Smooth muscle cell (in vitro differentiated cells): Measurements from ENCODE around the gene GAGE10. TPM values are rescaled to one million over a fixed set of nuclear protein-coding genes. Genes with fewer than 3 reads are reported as not detected.

ENCODE experiments used
- DNase-seq: peaks from one replicate; lab custom pipeline; 2025; ENCODE audit not compliant: unreplicated experiment; lab: John Stamatoyannopoulos, UW
- H2AFZ ChIP-seq: fragments of 200-600 bp; sonication (generic); 2 replicates; pipeline ENCODE4 v1.6.0; 2016; ENCODE audit warnings: antibody characterized with exemption, low read depth, mild to moderate bottlenecking
- H3F3A ChIP-seq: fragments of 200-600 bp; sonication (generic); 2 replicates; pipeline ENCODE4 v1.6.0; 2017; ENCODE audit warnings: antibody characterized with exemption, low read depth
- H3K27ac ChIP-seq: fragments of 200-600 bp; sonication (generic); 2 replicates; pipeline ENCODE4 v1.5.1; 2016; ENCODE audit warnings: low read depth, mild to moderate bottlenecking
- H3K27me3 ChIP-seq: fragments of 200-600 bp; sonication (generic); 2 replicates; pipeline ENCODE4 v1.6.1; 2016; ENCODE audit warnings: low read depth, mild to moderate bottlenecking
- H3K36me3 ChIP-seq: fragments of 200-600 bp; sonication (generic); 2 replicates; pipeline ENCODE4 v1.5.1; 2016; ENCODE audit warnings: low read depth
- H3K4me1 ChIP-seq: fragments of 200-600 bp; sonication (generic); 2 replicates; pipeline ENCODE4 v1.5.1; 2016; ENCODE audit warnings: low read depth
- H3K4me2 ChIP-seq: fragments of 200-600 bp; sonication (generic); 2 replicates; pipeline ENCODE4 v1.6.0; 2016; ENCODE audit warnings: mild to moderate bottlenecking
- H3K4me3 ChIP-seq: fragments of 200-600 bp; sonication (generic); 2 replicates; pipeline ENCODE4 v1.5.1; 2016; ENCODE audit warnings: mild to moderate bottlenecking
- H3K79me2 ChIP-seq: fragments of 200-600 bp; sonication (generic); 2 replicates; pipeline ENCODE4 v1.6.0; 2016; ENCODE audit warnings: low read depth, mild to moderate bottlenecking
- H3K9ac ChIP-seq: fragments of 200-600 bp; sonication (generic); 2 replicates; pipeline ENCODE4 v1.6.0; 2016; ENCODE audit warnings: low read depth
- H3K9me3 ChIP-seq: fragments of 200-600 bp; sonication (generic); replicated peaks from 2 replicates; pipeline ENCODE4 v1.5.1; 2016; ENCODE audit warnings: low read depth
- H4K20me1 ChIP-seq: fragments of 200-600 bp; sonication (generic); 2 replicates; pipeline ENCODE4 v1.6.0; 2016; ENCODE audit warnings: low read depth
- CTCF ChIP-seq: fragments of 200-600 bp; sonication (generic); IDR thresholded peaks from 2 replicates; pipeline ENCODE4 v1.5.1; 2017; ENCODE audit warnings: borderline replicate concordance, mild to moderate bottlenecking, antibody characterized with exemption; ENCODE audit not compliant: insufficient read depth, poor library complexity, severe bottlenecking
- WGBS: methylation state at CpG from one replicate; pipeline ENCODE4 v1.1.7; 2016; ENCODE audit warnings: low lambda C conversion rate; 5-methylcytosine and 5-hydroxymethylcytosine counted together
- polyA plus RNA-seq: library from polyadenylated mRNA; unstranded; fragments of >200 nt; fragmentation: Nextera tagmentation; extraction: Ambion mirVana; gene quantifications from 2 replicates; pipeline ENCODE4 v1.2.1, GENCODE V29; 2016
- total RNA-seq: library from RNA; depleted of rRNA; stranded (reverse); fragments of >200 nt; gene quantifications from 2 replicates; pipeline ENCODE4 v1.2.3, GENCODE V29; 2014

GAGE10 gene
- total and polyA plus RNA-seq, 2 experiments from 2014 or later = not detected

GRCh38 chrX:49276671-49277534 lies 26.5 kb upstream of the GAGE10 start:
- H3K4me3 ChIP-seq = no peak overlapping the region
- no peak for DNase-seq
- WGBS = 79% methylated on average over 19 of the region's 19 CpGs

GRCh38 chrX:49277535-49277830 lies 26.0 kb upstream of the GAGE10 start:
- H3K9me3 ChIP-seq = no peaks in the 10 kb centered on the region
- DNase-seq = no peak
- H3F3A ChIP-seq = no peaks in the 10 kb centered on the region
- H4K20me1 ChIP-seq = peaks cover 5% of the 10 kb centered on the region
- no peak overlapping the region for H3K9ac ChIP-seq
- no peak overlapping the region for H3K4me3 ChIP-seq
- no peaks in the 10 kb centered on the region for H3K79me2 ChIP-seq
- H3K4me1 ChIP-seq = no peaks in the 10 kb centered on the region
- no peaks in the 10 kb centered on the region for H3K27me3 ChIP-seq
- no peak overlapping the region for H2AFZ ChIP-seq
- no peak overlapping the region for H3K27ac ChIP-seq
- WGBS = 81% methylated on average over 3 of the region's 3 CpGs
- H3K36me3 ChIP-seq = no peaks in the 10 kb centered on the region
- H3K4me2 ChIP-seq = no peak overlapping the region
- no peak for TF ChIP-seq CTCF

More at GRCh38 chrX:49276671-49277534, 26.5 kb upstream of the GAGE10 start:
- Histone ChIP-seq H3K9me3 (no peaks in the 10 kb centered on the region), H3K27ac (no peak overlapping the region), H3K9ac (no peak overlapping the region), H3K79me2 (peaks cover 3% of the 10 kb centered on the region), H3K4me1 (no peaks in the 10 kb centered on the region), H3F3A (no peaks in the 10 kb centered on the region), H4K20me1 (peaks cover 5% of the 10 kb centered on the region), H3K27me3 (no peaks in the 10 kb centered on the region), H3K4me2 (no peak overlapping the region), H3K36me3 (no peaks in the 10 kb centered on the region), H2AFZ (no peak overlapping the region)
- no peak for TF ChIP-seq CTCF

- no peaks in the 10 kb centered on the region for H3F3A ChIP-seq
- no peak overlapping the region for H3K9ac ChIP-seq
- H3K4me1 ChIP-seq = no peaks in the 10 kb centered on the region
- H3K9me3 ChIP-seq = no peaks in the 10 kb centered on the region
- WGBS = 93% methylated on average over 3 of the region's 3 CpGs
- H3K4me2 ChIP-seq = no peak overlapping the region
- H3K27me3 ChIP-seq = no peaks in the 10 kb centered on the region
- no peak for TF ChIP-seq CTCF
- H4K20me1 ChIP-seq = peaks cover 5% of the 10 kb centered on the region
- H3K36me3 ChIP-seq = no peaks in the 10 kb centered on the region
- no peak overlapping the region for H3K4me3 ChIP-seq
- H3K27ac ChIP-seq = no peak overlapping the region
- DNase-seq = no peak
- H3K79me2 ChIP-seq = no peaks in the 10 kb centered on the region
- no peak overlapping the region for H2AFZ ChIP-seq
Measured at GRCh38 chrX:49278081-49278480, 25.4 kb upstream of the GAGE10 start.

GRCh38 chrX:49282647-49283011 lies 20.8 kb upstream of the GAGE10 start:
- Histone ChIP-seq H4K20me1 (no peaks in the 10 kb centered on the region), H3K36me3 (no peaks in the 10 kb centered on the region), H3K4me3 (no peak overlapping the region), H3K9me3 (no peaks in the 10 kb centered on the region), H2AFZ (no peak overlapping the region), H3F3A (no peaks in the 10 kb centered on the region), H3K27me3 (no peaks in the 10 kb centered on the region), H3K4me1 (no peaks in the 10 kb centered on the region), H3K27ac (no peak overlapping the region), H3K79me2 (no peaks in the 10 kb centered on the region), H3K4me2 (peak overlapping the region; percentile 57), H3K9ac (no peak overlapping the region)
- TF ChIP-seq CTCF = no peak
- WGBS = 45% methylated on average over 10 of the region's 11 CpGs
- no peak for DNase-seq
